ENCODE measurements around the gene DDX56.

Gene DDX56

GRCh38 chr7:44538093-44538797, 35.5 kb downstream of the DDX56 start:
- H3K36me3 ChIP-seq (replicated peaks; ENCODE audit: low read depth, low read length): no peaks in the 10 kb centered on the region
- no peak overlapping the region for H2AFZ ChIP-seq (ENCODE audit: low read depth, low read length)
- no peak overlapping the region for H3K4me3 ChIP-seq (ENCODE audit: low read length)
- H3K4me2 ChIP-seq (ENCODE audit: low read length): no peak overlapping the region
- H3K27ac ChIP-seq (ENCODE audit: low read length): no peak overlapping the region
- no peaks in the 10 kb centered on the region for H3K27me3 ChIP-seq (ENCODE audit: low read depth, low read length)
- no peak overlapping the region for H3K9ac ChIP-seq (ENCODE audit: low read length)
- H4K20me1 ChIP-seq (ENCODE audit: insufficient read depth, low read length): no peaks in the 10 kb centered on the region
- H3K4me1 ChIP-seq (ENCODE audit: low read length): no peaks in the 10 kb centered on the region
- H3K9me3 ChIP-seq (ENCODE audit: insufficient read depth, low read length): no peaks in the 10 kb centered on the region
- TF ChIP-seq CTCF (IDR thresholded peaks at IDR 0.05; ENCODE audit: low read depth, low read length): no peak
- TF ChIP-seq EZH2phosphoT487 (IDR thresholded peaks at IDR 0.05; ENCODE audit: low read depth): no peak
- H3K79me2 ChIP-seq (ENCODE audit: low read length): no peaks in the 10 kb centered on the region

- no peaks in the 10 kb centered on the region for H3K79me2 ChIP-seq (ENCODE audit: low read length)
Measured at GRCh38 chr7:44537442-44537841, 36.3 kb downstream of the DDX56 start.

GRCh38 chr7:44536090-44536489, 37.6 kb downstream of the DDX56 start:
- Histone ChIP-seq H3K79me2 (ENCODE audit: low read length) (no peaks in the 10 kb centered on the region), H3K9ac (ENCODE audit: low read length) (no peak overlapping the region), H3K36me3 (replicated peaks; ENCODE audit: low read depth, low read length) (no peaks in the 10 kb centered on the region), H3K9me3 (ENCODE audit: insufficient read depth, low read length) (no peaks in the 10 kb centered on the region), H3K27me3 (ENCODE audit: low read depth, low read length) (no peaks in the 10 kb centered on the region), H4K20me1 (ENCODE audit: insufficient read depth, low read length) (no peaks in the 10 kb centered on the region), H3K27ac (ENCODE audit: low read length) (no peak overlapping the region), H3K4me1 (ENCODE audit: low read length) (no peaks in the 10 kb centered on the region), H2AFZ (ENCODE audit: low read depth, low read length) (no peak overlapping the region), H3K4me3 (ENCODE audit: low read length) (no peak overlapping the region), H3K4me2 (ENCODE audit: low read length) (no peak overlapping the region)
- TF ChIP-seq EZH2phosphoT487 (IDR thresholded peaks at IDR 0.05; ENCODE audit: low read depth) (no peak), CTCF (IDR thresholded peaks at IDR 0.05; ENCODE audit: low read depth, low read length) (no peak)

More at GRCh38 chr7:44537442-44537841, 36.3 kb downstream of the DDX56 start:
- Histone ChIP-seq H3K4me1 (ENCODE audit: low read length) (no peaks in the 10 kb centered on the region), H3K27me3 (ENCODE audit: low read depth, low read length) (no peaks in the 10 kb centered on the region), H3K9me3 (ENCODE audit: insufficient read depth, low read length) (no peaks in the 10 kb centered on the region), H4K20me1 (ENCODE audit: insufficient read depth, low read length) (no peaks in the 10 kb centered on the region), H3K4me2 (ENCODE audit: low read length) (no peak overlapping the region), H2AFZ (ENCODE audit: low read depth, low read length) (no peak overlapping the region), H3K4me3 (ENCODE audit: low read length) (no peak overlapping the region), H3K36me3 (replicated peaks; ENCODE audit: low read depth, low read length) (no peaks in the 10 kb centered on the region), H3K9ac (ENCODE audit: low read length) (no peak overlapping the region), H3K27ac (ENCODE audit: low read length) (no peak overlapping the region)
- no peak for TF ChIP-seq EZH2phosphoT487 (IDR thresholded peaks at IDR 0.05; ENCODE audit: low read depth)

- Histone ChIP-seq H2AFZ (ENCODE audit: low read depth, low read length) (no peak overlapping the region), H4K20me1 (ENCODE audit: insufficient read depth, low read length) (no peaks in the 10 kb centered on the region), H3K4me2 (ENCODE audit: low read length) (no peak overlapping the region), H3K4me1 (ENCODE audit: low read length) (no peaks in the 10 kb centered on the region), H3K27me3 (ENCODE audit: low read depth, low read length) (no peaks in the 10 kb centered on the region), H3K27ac (ENCODE audit: low read length) (no peak overlapping the region), H3K79me2 (ENCODE audit: low read length) (no peaks in the 10 kb centered on the region), H3K9ac (ENCODE audit: low read length) (no peak overlapping the region), H3K9me3 (ENCODE audit: insufficient read depth, low read length) (no peaks in the 10 kb centered on the region), H3K4me3 (ENCODE audit: low read length) (no peak overlapping the region), H3K36me3 (replicated peaks; ENCODE audit: low read depth, low read length) (no peaks in the 10 kb centered on the region)
- TF ChIP-seq EZH2phosphoT487 (IDR thresholded peaks at IDR 0.05; ENCODE audit: low read depth) (no peak), CTCF (IDR thresholded peaks at IDR 0.05; ENCODE audit: low read depth, low read length) (no peak)
Measured at GRCh38 chr7:44535348-44536064, 38.2 kb downstream of the DDX56 start.
